Measurements from ENCODE around the gene NDUFB1. TPM values are rescaled to one million over a fixed set of nuclear protein-coding genes. Genes with fewer than 3 reads are reported as not detected.

The NDUFB1 gene
- total and polyA plus RNA-seq, 2 of the 4 experiments (the other 2 are of a cell fraction), result 32.1 to 333 TPM

- TF ChIP-seq RFX5 (IDR thresholded peaks at IDR 0.05; ENCODE audit: low read depth, low read length) (no peak), SMC3 (IDR thresholded peaks at IDR 0.05; ENCODE audit: low read depth, low read length) (no peak), FOS (IDR thresholded peaks at IDR 0.05; ENCODE audit: low read depth, low read length) (no peak), POLR2A (IDR thresholded peaks at IDR 0.05; ENCODE audit: low read depth, low read length) (no peak), NFE2L2 (IDR thresholded peaks at IDR 0.05; ENCODE audit: low read depth, low read length) (no peak), USF2 (IDR thresholded peaks at IDR 0.05; ENCODE audit: low read depth, low read length) (no peak)
Measured at GRCh38 chr14:92105893-92106142, 15.7 kb downstream of the NDUFB1 start (continued).

All from IMR-90 (cell line).